Middle frontal gyrus (tissue), 1 donor: ENCODE results near the gene COL18A1.

Source experiments
- DNase-seq: peaks from one replicate; pipeline ENCODE4 v3.0.0-alpha.2; 2015; ENCODE audit warnings: low spot score; ENCODE audit errors: extremely low spot score

COL18A1 gene

GRCh38 chr21:45454060-45454925 lies 49.3 kb downstream of the COL18A1 start:
- no peak for DNase-seq

DNA sequence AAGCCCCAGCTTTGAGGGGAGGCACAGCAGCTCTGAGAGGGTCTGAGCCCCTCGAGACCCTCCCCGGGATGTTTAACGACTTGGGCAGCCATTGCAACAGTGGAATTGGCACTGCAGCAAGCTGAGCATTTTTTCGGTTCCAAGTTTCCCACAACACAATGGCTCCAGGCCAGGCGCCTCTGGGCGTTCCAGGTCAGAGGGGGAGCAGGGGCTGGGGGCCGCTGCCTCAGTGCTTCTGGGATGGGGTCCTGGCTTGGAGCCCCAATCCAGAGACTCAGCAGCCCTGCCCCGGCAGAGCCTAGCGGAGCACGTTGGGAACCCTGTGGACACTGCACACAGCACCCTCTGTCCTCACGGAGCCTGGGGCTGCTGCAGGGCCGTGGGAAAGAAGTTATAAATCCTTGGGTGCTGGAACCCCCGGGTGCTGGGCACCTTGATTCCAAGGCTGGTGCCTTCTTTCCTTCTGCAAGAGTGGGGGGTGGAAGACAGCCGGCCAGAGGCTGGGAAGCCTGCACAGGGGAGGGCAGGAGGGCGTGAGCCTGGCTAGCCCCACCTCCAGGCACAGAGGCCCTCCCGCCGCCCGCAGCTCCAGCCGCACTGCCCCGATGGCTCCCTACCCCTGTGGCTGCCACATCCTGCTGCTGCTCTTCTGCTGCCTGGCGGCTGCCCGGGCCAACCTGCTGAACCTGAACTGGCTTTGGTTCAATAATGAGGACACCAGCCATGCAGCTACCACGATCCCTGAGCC lies 50.1 kb downstream of the COL18A1 start:
- no peak for DNase-seq

DNA sequence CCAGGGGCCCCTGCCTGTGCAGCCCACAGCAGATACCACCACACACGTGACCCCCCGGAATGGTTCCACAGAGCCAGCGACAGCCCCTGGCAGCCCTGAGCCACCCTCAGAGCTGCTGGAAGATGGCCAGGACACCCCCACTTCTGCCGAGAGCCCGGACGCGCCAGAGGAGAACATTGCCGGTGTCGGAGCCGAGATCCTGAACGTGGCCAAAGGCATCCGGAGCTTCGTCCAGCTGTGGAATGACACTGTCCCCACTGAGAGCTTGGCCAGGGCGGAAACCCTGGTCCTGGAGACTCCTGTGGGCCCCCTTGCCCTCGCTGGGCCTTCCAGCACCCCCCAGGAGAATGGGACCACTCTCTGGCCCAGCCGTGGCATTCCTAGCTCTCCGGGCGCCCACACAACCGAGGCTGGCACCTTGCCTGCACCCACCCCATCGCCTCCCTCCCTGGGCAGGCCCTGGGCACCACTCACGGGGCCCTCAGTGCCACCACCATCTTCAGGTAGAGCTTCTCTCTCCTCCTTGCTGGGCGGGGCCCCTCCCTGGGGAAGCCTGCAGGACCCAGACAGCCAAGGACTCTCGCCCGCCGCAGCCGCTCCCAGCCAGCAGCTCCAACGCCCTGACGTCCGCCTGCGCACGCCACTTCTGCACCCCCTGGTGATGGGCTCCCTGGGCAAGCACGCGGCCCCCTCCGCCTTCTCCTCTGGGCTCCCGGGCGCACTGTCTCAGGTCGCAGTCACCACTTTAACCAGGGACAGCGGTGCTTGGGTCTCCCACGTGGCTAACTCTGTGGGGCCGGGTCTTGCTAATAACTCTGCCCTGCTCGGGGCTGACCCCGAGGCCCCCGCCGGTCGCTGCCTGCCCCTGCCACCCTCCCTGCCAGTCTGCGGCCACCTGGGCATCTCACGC lies 51.0 kb downstream of the COL18A1 start:
- no peak for DNase-seq

GRCh38 chr21:45456584-45457160 lies 51.7 kb downstream of the COL18A1 start:
- DNase-seq, result no peak

DNA sequence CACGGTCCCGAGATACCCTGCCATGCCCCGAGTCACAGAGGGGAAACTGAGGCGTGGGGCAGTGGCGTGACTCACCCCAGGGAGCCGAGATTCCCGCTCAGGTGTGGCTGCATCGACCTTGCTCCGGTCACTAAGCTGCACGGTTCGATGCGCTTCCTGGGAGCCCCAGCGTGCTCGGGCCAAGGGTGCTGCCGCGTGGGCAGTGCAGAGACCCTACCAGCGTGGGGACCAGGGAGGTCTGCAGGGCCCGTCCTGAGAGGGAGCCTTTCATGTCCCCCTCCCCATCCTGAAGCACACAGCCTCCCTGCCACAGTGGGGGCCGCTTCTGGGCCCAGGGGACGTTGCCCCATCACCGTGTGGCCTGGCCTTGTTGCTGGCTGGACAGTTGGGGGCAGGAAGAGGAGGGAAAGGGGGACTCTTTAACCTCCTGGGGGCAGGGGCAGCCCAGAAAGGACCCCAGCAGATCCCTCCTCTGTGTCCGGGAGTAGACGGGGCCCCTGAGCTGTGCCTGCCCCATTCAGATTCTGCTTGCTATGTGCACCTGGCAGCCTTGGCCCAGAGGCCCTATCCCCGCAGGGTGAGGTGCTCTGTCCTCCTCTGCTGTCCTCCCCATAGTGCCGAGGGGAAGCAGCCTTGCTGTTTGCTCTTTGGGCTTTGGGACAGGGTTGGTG lies 52.3 kb downstream of the COL18A1 start:
- no peak for DNase-seq

GRCh38 chr21:45457832-45458172 lies 52.8 kb downstream of the COL18A1 start:
- DNase-seq, result no peak

GRCh38 chr21:45458281-45459170 lies 53.6 kb downstream of the COL18A1 start:
- DNase-seq, result no peak

- DNase-seq, result no peak
These were observed 54.4 kb downstream of the COL18A1 start for GRCh38 chr21:45459171-45460010.

DNA sequence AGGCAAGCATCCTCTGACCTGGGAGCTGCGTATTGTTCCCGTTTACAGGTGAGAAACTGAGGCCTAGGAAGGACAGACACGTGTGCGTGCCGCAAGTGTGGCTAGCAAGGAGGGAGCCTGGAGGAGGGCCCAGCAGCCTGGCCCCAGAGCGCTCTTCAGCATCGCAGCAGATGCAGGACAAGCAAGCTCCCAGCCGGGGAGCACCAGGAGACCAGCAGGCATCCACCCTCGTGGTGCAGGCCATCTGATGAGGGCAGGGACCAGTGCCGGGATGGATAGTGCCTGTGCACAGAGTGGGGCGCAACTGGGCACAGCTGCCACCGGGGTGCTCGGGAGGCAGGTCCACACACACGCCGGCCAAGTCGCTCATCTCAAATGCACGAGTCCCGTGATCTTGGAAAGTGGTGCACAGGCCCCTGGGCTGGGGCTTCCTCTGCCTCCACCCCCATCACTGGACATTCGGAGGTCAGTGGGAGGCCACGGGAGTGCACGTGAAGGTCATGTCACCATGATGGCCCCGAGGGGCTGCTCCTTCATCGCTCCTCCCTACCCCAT lies 55.1 kb downstream of the COL18A1 start:
- no peak for DNase-seq

DNA sequence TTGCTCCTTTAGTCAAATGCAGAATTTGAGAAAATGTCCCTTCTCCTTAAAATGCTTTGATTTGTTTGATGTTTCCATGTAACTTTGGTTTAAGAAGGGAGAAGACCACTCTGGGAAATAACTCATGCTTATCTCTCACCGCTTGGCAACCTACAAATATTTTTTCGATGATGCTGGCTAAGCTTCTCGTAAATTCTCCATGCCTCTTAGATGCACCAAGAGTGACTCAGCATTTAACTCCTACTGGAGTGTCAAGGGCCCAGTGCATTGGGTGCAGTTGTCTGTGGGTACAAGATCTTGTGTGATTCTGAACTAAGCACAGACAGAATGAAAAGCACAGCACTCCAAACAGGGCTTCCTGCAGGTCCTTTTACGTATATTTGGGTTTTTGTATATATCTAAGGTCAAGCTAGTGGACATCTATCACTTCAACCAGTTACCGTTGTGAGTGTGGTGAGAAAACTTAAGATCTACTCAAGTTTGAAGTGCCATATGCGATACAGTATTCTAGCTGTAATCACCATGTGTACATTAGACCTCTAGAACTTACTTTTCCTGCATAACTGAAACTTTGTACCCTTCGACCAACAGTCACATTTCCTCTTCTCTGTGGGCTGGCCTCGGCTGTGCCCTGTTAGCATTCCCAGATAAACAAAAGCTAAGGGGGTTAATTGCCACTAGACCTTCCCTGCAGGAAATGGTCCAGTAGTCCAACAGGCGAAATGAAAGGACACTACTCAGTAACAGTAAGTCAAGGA lies 55.8 kb downstream of the COL18A1 start:
- DNase-seq, result no peak

- DNase-seq, result no peak
These were observed 56.4 kb downstream of the COL18A1 start for GRCh38 chr21:45461369-45461750.

GRCh38 chr21:45461806-45462341 lies 56.9 kb downstream of the COL18A1 start:
- no peak for DNase-seq

DNA sequence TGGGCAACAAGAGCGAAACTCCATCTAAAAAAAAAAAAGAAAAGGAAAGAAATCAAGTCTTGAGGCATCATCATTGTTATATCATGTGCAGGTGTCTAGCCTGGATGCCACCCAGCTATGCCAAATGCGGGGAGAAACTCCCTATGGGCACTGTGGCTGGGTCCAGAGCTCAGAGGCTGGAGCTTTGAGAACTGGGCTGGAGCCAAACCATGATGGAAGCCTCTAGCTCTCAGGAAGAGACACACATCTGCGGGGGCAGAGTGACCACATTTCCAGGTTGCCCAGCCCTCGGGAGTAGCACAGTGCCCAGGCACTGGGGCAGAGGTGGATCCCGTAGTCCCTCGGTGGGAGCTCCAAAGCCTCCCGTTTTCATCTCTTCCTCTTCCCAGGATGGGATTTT lies 58.9 kb downstream of the COL18A1 start:
- DNase-seq, result no peak

GRCh38 chr21:45464309-45464708 lies 59.3 kb downstream of the COL18A1 start:
- no peak for DNase-seq

DNA sequence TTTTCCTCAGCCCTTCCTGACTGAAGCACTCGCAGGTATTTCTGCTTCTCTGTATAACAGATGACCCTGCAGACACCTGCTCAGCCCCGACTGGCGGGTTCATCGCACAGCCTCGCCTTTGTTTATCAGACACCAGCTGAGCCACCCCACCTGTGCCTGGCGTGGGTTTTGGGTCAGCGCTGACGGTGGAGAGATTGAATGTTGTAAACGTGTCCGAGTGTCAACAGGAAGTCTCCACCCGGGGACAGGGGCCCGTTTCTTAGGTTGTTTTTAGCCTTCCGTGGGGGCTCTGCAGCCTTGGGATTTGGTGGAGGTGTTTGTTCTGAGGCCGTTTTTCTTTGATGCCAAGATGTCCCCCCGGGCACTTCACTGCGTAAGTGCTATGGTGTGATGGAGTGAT lies 60.1 kb downstream of the COL18A1 start:
- DNase-seq, result no peak

DNA sequence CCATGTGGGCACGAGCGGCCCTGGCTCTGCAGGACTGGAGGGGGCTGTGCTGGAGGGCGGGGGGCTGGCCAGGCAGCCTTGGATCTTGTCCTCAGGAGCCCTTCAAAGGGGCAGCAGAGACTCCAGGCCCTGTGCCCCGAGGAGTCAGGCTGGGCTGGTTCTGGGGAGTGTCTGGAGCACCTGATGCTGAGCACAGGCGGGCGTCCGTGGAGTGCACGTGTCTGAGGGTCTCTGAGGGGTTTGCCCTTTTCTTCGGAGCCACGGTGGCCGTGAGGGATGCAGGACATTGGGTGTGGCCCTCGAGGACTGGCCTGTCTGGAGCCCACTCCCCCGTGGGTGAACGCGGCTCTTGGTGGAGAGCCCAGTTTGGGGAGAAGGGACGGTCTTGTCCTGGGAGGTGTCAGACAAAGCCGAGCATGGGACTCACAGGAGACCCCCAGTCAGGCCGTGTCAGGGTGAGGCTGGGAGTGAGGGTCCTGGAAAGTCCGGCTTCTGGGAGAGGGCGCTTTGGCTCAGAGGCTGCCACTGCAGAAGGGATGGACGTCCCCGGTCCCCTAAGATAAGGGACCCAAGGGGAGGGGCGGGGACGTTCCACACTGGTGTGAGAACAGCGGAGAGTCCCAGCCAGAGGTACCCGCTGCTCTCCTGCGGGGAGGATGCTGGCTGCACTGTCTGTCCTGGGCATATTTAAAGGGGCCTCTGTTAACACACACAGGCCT lies 60.8 kb downstream of the COL18A1 start:
- DNase-seq, result no peak
